GM06990 (cell line): ENCODE data around the gene AMPD3.

Experiments used
- DNase-seq: peaks from one replicate; pipeline ENCODE4 v3.0.0-alpha.2; 2011; ENCODE audit not compliant: insufficient read length; ENCODE audit errors: extremely low read depth
- H3K27me3 ChIP-seq: replicated peaks from 2 replicates; pipeline ENCODE4 v1.6.0; 2011; ENCODE audit warnings: low read length; ENCODE audit not compliant: control insufficient read depth, insufficient read depth
- H3K36me3 ChIP-seq: 2 replicates; pipeline ENCODE4 v1.5.1; 2011; ENCODE audit warnings: low read length; ENCODE audit not compliant: control insufficient read depth, insufficient read depth
- H3K4me3 ChIP-seq: replicated peaks from 2 replicates; pipeline ENCODE4 v1.5.1; 2011; ENCODE audit warnings: low read depth, mild to moderate bottlenecking, control low read depth, low read length
- TF ChIP-seq, protein P1 (sequence below): IDR thresholded peaks from 2 replicates; pipeline ENCODE4 v1.5.1; 2011; ENCODE audit warnings: low read length, control low read depth, mild to moderate bottlenecking, inconsistent platforms; ENCODE audit not compliant: insufficient read depth, poor library complexity, severe bottlenecking

AMPD3 gene

DNA sequence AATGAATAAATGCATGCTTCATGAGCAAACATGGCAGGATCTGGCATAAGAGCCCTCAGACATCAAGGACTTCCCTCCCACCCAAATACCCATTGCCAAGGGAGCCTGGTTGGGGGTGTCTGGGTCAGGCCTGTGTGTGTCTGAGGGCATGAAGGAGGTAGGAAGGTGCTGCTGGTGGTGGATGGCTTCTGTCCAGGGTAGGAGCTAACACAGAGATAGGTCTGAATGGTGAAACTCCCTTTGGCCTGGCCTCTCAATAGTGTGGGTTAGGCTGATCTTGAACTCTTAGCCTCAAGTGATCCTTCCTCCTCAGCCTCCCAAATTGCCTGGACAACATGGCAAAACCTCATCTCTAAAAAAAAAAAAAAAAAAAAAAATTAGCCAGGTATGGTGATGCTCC is 2.8 kb downstream of the AMPD3 start:
- peaks cover 12% of the 10 kb centered on the region for H3K36me3 ChIP-seq
- TF ChIP-seq, protein P1, sequence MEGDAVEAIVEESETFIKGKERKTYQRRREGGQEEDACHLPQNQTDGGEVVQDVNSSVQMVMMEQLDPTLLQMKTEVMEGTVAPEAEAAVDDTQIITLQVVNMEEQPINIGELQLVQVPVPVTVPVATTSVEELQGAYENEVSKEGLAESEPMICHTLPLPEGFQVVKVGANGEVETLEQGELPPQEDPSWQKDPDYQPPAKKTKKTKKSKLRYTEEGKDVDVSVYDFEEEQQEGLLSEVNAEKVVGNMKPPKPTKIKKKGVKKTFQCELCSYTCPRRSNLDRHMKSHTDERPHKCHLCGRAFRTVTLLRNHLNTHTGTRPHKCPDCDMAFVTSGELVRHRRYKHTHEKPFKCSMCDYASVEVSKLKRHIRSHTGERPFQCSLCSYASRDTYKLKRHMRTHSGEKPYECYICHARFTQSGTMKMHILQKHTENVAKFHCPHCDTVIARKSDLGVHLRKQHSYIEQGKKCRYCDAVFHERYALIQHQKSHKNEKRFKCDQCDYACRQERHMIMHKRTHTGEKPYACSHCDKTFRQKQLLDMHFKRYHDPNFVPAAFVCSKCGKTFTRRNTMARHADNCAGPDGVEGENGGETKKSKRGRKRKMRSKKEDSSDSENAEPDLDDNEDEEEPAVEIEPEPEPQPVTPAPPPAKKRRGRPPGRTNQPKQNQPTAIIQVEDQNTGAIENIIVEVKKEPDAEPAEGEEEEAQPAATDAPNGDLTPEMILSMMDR, result no peak
- H3K4me3 ChIP-seq, result peak overlapping the region; percentile 69
- no peaks in the 10 kb centered on the region for H3K27me3 ChIP-seq
- no peak for DNase-seq

DNA sequence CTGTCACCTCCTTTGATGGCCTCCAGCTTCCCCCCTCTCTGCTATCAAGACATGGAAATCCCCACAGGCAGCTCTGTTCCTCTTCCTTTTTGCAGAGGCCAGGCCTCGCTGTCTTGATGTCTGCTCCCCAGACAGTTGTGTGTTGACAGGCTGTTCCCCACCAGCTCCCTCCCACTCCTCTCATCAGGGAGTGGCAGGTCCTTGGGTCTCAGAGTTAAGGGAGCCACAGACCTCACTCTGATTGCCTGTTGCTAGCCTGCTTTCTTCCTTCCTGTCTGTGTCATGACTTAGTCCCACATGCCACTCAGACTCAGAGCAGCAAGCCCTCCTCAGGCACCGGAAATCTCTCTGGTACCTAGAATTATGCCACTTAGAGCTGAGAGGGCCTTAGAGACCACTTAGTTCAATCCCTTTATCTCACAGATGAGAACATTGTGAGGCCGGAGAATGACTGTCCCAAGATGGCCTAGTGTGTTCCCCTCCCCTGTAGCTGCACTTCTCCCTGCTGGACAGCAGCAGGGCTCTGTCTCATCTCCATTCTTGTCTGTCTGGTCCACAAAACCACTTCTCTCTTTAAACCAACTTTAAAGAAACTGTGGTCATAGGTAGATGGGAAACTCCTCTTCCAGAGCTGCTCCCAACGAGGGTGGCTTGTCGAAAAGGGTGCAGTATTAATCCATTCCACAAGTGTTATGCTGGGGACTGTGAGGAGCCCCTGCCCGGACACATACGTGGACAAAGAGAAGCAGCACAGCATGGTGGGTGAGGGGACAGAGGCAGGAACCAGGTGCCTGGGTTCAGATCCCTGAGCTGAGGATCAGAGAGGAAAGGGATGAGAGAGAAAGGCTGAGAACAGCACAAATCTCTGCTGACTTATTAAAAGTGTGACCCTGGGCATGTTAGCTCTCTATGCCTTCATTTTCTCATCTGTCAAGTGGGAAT is 4.2 kb downstream of the AMPD3 start:
- H3K4me3 ChIP-seq, result peak overlapping the region; percentile 38
- no peaks in the 10 kb centered on the region for H3K27me3 ChIP-seq
- DNase-seq, result peak; percentile 77
- TF ChIP-seq, protein P1, result no peak
- peaks cover 22% of the 10 kb centered on the region for H3K36me3 ChIP-seq

GRCh38 chr11:10460611-10461275 is 5.7 kb downstream of the AMPD3 start:
- no peak for DNase-seq
- H3K4me3 ChIP-seq, result no peak overlapping the region
- H3K36me3 ChIP-seq, result peaks cover 28% of the 10 kb centered on the region
- no peaks in the 10 kb centered on the region for H3K27me3 ChIP-seq
- TF ChIP-seq, protein P1, result no peak

- TF ChIP-seq, protein P1, result no peak
These were observed 6.3 kb downstream of the AMPD3 start for GRCh38 chr11:10461276-10461790.

DNA sequence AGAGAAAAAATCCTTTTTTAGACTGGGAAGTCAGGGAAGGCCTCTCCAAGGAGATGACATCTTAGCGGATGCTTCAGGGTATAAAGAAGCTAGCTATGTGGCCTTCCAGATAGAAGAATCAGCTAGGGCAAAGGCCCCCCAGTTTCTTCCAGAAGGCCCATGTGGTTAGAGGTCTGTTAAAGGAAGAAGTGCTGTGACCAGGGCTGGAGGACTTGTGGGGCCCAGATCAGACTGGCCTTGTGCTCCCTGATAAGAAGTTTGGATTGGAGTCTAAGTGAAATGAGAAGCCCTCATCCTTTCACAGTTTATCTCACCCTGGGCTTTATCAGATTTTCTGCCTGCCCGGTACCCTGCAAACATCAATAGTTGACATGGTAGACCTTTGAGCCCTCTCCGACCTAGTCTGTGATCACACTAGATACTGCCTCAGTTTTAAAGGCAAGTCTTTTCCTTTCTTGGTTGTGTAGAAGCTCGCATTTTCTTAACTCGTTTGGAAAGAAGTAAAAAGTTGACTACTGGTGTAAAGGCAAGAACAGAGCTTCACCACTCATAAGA is 7.8 kb downstream of the AMPD3 start:
- no peak for DNase-seq
- H3K27me3 ChIP-seq, result no peaks in the 10 kb centered on the region
- TF ChIP-seq, protein P1, result no peak
- no peak overlapping the region for H3K4me3 ChIP-seq
- H3K36me3 ChIP-seq, result peaks cover 30% of the 10 kb centered on the region

More at GRCh38 chr11:10461276-10461790, 6.3 kb downstream of the AMPD3 start:
- Histone ChIP-seq H3K4me3 (no peak overlapping the region), H3K27me3 (no peaks in the 10 kb centered on the region), H3K36me3 (peaks cover 29% of the 10 kb centered on the region)
- DNase-seq, result no peak
